IMR-90 (cell line): Measurements from ENCODE around the gene GARIN5A. TPM values are rescaled to one million over a fixed set of nuclear protein-coding genes. Genes with fewer than 3 reads are reported as not detected.

Source experiments
- ATAC-seq: fragments of 200-7000 bp; cut with Tn5 transposase; 2 replicates; pipeline ENCODE4 v1.9.1; 2020; ENCODE audit warnings: low read depth, mild to moderate bottlenecking, moderate library complexity
- BruUV-seq: library from RNA; stranded (reverse); fragments of 400-500 nt; replicated peaks from 2 replicates; lab custom pipeline; 2021; lab: Mats Ljungman, UMichigan
- CTCF ChIA-PET: fragments of 300-600 bp; formaldehyde crosslinking; extraction: SDS; loops from one replicate; lab custom pipeline; 2021; ENCODE audit warnings: antibody characterized with exemption; lab: Yijun Ruan, JAX
- POLR2A ChIA-PET: fragments of 300-600 bp; sonication (Branson Sonifier 250); formaldehyde crosslinking; loops from one replicate; lab custom pipeline; 2022; ENCODE audit warnings: antibody characterized with exemption; ENCODE audit not compliant: unreplicated experiment; lab: Charles Lee
- DNase-seq: peaks from one replicate; pipeline ENCODE4 v3.0.0; 2013
- H2AFZ ChIP-seq: replicated peaks from 2 replicates; pipeline ENCODE3; 2013; ENCODE audit warnings: low read length, mild to moderate bottlenecking; ENCODE audit not compliant: poor library complexity
- H2AK5ac ChIP-seq: 2 replicates; pipeline ENCODE4 v1.6.1; 2013; ENCODE audit warnings: low read depth, low read length, inconsistent platforms
- H2AK9ac ChIP-seq: replicated peaks from 2 replicates; pipeline ENCODE3; 2013; ENCODE audit warnings: mild to moderate bottlenecking, low read depth, low read length, moderate library complexity; ENCODE audit not compliant: poor library complexity
- H2BK120ac ChIP-seq: 2 replicates; pipeline ENCODE4 v1.6.1; 2013; ENCODE audit warnings: low read depth, low read length, inconsistent platforms
- H2BK15ac ChIP-seq: 3 replicates; pipeline ENCODE4 v1.6.1; 2013; ENCODE audit warnings: low read depth, low read length, inconsistent platforms
- H2BK20ac ChIP-seq: 2 replicates; pipeline ENCODE4 v1.6.1; 2013; ENCODE audit warnings: low read depth, mild to moderate bottlenecking, inconsistent platforms, low read length, moderate library complexity
- H2BK5ac ChIP-seq: 2 replicates; pipeline ENCODE4 v1.6.1; 2013; ENCODE audit warnings: mild to moderate bottlenecking, low read depth, low read length, inconsistent platforms; ENCODE audit not compliant: poor library complexity, severe bottlenecking
- H3K14ac ChIP-seq: replicated peaks from 2 replicates; pipeline ENCODE4 v1.6.1; 2013; ENCODE audit warnings: low read depth, low read length, inconsistent platforms
- H3K18ac ChIP-seq: 2 replicates; pipeline ENCODE4 v1.6.1; 2013; ENCODE audit warnings: low read depth, low read length, control low read depth
- H3K23ac ChIP-seq: 2 replicates; pipeline ENCODE4 v1.6.1; 2013; ENCODE audit warnings: low read depth, low read length, inconsistent platforms
- H3K27ac ChIP-seq: 2 replicates; pipeline ENCODE4 v1.5.1; 2013; ENCODE audit warnings: mild to moderate bottlenecking, control low read depth, low read length; ENCODE audit not compliant: insufficient read depth
- H3K27me3 ChIP-seq: 2 replicates; pipeline ENCODE4 v1.6.1; 2013; ENCODE audit warnings: low read length; ENCODE audit not compliant: control insufficient read depth, insufficient read depth
- H3K36me3 ChIP-seq: 2 replicates; pipeline ENCODE4 v1.6.1; 2013; ENCODE audit warnings: low read length, mixed read lengths; ENCODE audit not compliant: control insufficient read depth, insufficient read depth
- H3K4ac ChIP-seq: 2 replicates; pipeline ENCODE4 v1.6.1; 2013; ENCODE audit warnings: low read depth, low read length, inconsistent platforms
- H3K4me1 ChIP-seq: 2 replicates; pipeline ENCODE4 v1.6.1; 2013; ENCODE audit warnings: low read length, mixed read lengths; ENCODE audit not compliant: control insufficient read depth, insufficient read depth
- H3K4me2 ChIP-seq: 2 replicates; pipeline ENCODE4 v1.6.1; 2013; ENCODE audit warnings: low read depth, mild to moderate bottlenecking, control low read depth, low read length, moderate library complexity
- H3K4me3 ChIP-seq: 2 replicates; pipeline ENCODE4 v1.5.1; 2013; ENCODE audit warnings: low read depth, mild to moderate bottlenecking, control low read depth, low read length, moderate library complexity; ENCODE audit not compliant: insufficient read depth
- H3K56ac ChIP-seq: 2 replicates; pipeline ENCODE4 v1.6.1; 2013; ENCODE audit warnings: low read length, inconsistent platforms; ENCODE audit not compliant: insufficient read depth; ENCODE audit errors: extremely low read depth
- H3K79me1 ChIP-seq, 2 experiments: 2 replicates each; pipeline ENCODE4 v1.6.1; 2013; ENCODE audit warnings: low read length in 2 of 2, inconsistent platforms in 1 of 2, low read depth in 1 of 2
- H3K9ac ChIP-seq: 2 replicates; pipeline ENCODE4 v1.6.1; 2013; ENCODE audit warnings: low read depth, low read length, control low read depth
- H3K9me1 ChIP-seq: 2 replicates; pipeline ENCODE4 v1.6.1; 2013; ENCODE audit warnings: low read length, inconsistent platforms; ENCODE audit not compliant: insufficient read depth
- H3K9me3 ChIP-seq: 2 replicates; pipeline ENCODE4 v1.6.1; 2013; ENCODE audit warnings: low read length; ENCODE audit not compliant: control insufficient read depth, insufficient read depth
- H4K20me1 ChIP-seq: 2 replicates; pipeline ENCODE4 v1.6.1; 2013; ENCODE audit warnings: low read length, inconsistent platforms; ENCODE audit not compliant: insufficient read depth
- H4K5ac ChIP-seq: 2 replicates; pipeline ENCODE4 v1.6.1; 2013; ENCODE audit warnings: mild to moderate bottlenecking, low read depth, low read length, control low read depth
- H4K8ac ChIP-seq, 2 experiments: 2 replicates each; pipeline ENCODE4 v1.6.1; 2013; ENCODE audit warnings: low read depth in 2 of 2, low read length in 2 of 2, control low read depth in 1 of 2, inconsistent platforms in 1 of 2
- H4K91ac ChIP-seq: 2 replicates; pipeline ENCODE4 v1.6.1; 2013; ENCODE audit warnings: low read depth, low read length, inconsistent platforms; ENCODE audit not compliant: insufficient read depth
- BHLHE40 ChIP-seq: fragments of 150-350 bp; IDR thresholded peaks from 2 replicates; pipeline ENCODE4 v1.6.1; 2016; ENCODE audit warnings: mild to moderate bottlenecking, low read depth, low read length
- CEBPB ChIP-seq: IDR thresholded peaks from 2 replicates; pipeline ENCODE4 v1.6.1; 2012; ENCODE audit warnings: low read depth, low read length, improper control_type of control experiment
- CHD1 ChIP-seq: IDR thresholded peaks from 2 replicates; pipeline ENCODE4 v1.6.1; 2012; ENCODE audit warnings: low read depth, low read length, improper control_type of control experiment
- MAFK ChIP-seq: IDR thresholded peaks from 2 replicates; pipeline ENCODE4 v1.6.1; 2012; ENCODE audit warnings: low read depth, low read length, improper control_type of control experiment
- MAZ ChIP-seq: IDR thresholded peaks from 2 replicates; pipeline ENCODE4 v1.6.1; 2012; ENCODE audit warnings: low read depth, mild to moderate bottlenecking, low read length, improper control_type of control experiment, moderate library complexity, borderline replicate concordance
- MXI1 ChIP-seq: IDR thresholded peaks from 2 replicates; pipeline ENCODE4 v1.6.1; 2012; ENCODE audit warnings: low read depth, mild to moderate bottlenecking, low read length, moderate library complexity, borderline replicate concordance
- NFE2L2 ChIP-seq: fragments of 150-350 bp; IDR thresholded peaks from 2 replicates; pipeline ENCODE4 v1.6.1; 2016; ENCODE audit warnings: low read depth, mild to moderate bottlenecking, low read length
- RAD21 ChIP-seq: IDR thresholded peaks from 2 replicates; pipeline ENCODE4 v1.6.1; 2012; ENCODE audit warnings: low read length, improper control_type of control experiment
- RCOR1 ChIP-seq: IDR thresholded peaks from 2 replicates; pipeline ENCODE4 v1.6.1; 2012; ENCODE audit warnings: mild to moderate bottlenecking, low read length, improper control_type of control experiment; ENCODE audit not compliant: insufficient replicate concordance
- RFX5 ChIP-seq: IDR thresholded peaks from 2 replicates; pipeline ENCODE4 v1.8.0; 2012; ENCODE audit warnings: low read depth, mild to moderate bottlenecking, low read length, moderate library complexity
- SMC3 ChIP-seq: fragments of 150-350 bp; IDR thresholded peaks from 2 replicates; pipeline ENCODE4 v1.6.1; 2016; ENCODE audit warnings: low read depth, mild to moderate bottlenecking, antibody characterized with exemption, low read length, moderate library complexity
- WGBS, 2 experiments: methylation state at CpG; one replicate each; pipeline versions ENCODE4 v1.1.5 to v1.1.7; 2013; ENCODE audit warnings: missing lambda C conversion rate in 2 of 2; ENCODE audit not compliant: insufficient read length in 1 of 2; ENCODE audit errors: extremely low coverage in 2 of 2; 5-methylcytosine and 5-hydroxymethylcytosine counted together
- dilution Hi-C: fragments of 300-500 bp; cut with HindIII; formaldehyde crosslinking; loops from one replicate; pipeline ENCODE4 v1.14.3; 2018; ENCODE audit warnings: low sequenced_read_pairs; ENCODE audit not compliant: unreplicated experiment
- in situ Hi-C: fragments of 300-500 bp; cut with MboI; formaldehyde crosslinking; loops from 3 replicates; pipeline ENCODE4 v1.14.3; 2019; ENCODE audit warnings: low sequenced_read_pairs, inconsistent platforms, mixed read lengths
- intact Hi-C: fragments of 100-400 bp; cut with micrococcal nuclease; formaldehyde crosslinking; loops from 2 replicates; pipeline ENCODE4 v1.10.0; 2022
- polyA plus RNA-seq, 3 experiments: library from polyadenylated mRNA; depleted of rRNA; stranded (reverse); fragments of >200 nt; gene quantifications; 2 replicates each; pipeline ENCODE4 v1.2.3, GENCODE V29; 2012; ENCODE audit warnings: low replicate concordance in 1 of 3
- total RNA-seq: library from RNA; depleted of rRNA; stranded (reverse); fragments of >200 nt; gene quantifications from 2 replicates; pipeline ENCODE4 v1.2.3, GENCODE V29; 2012
- TF ChIP-seq, protein P1 (sequence below): conservative IDR thresholded peaks from 2 replicates; pipeline ENCODE4 v1.5.1; 2012; ENCODE audit warnings: mild to moderate bottlenecking, low read depth, low read length, improper control_type of control experiment
- TF ChIP-seq, protein P2 (sequence below): fragments of 150-350 bp; IDR thresholded peaks from 2 replicates; pipeline ENCODE4 v1.6.1; 2017; ENCODE audit warnings: mild to moderate bottlenecking, antibody characterized with exemption, low read length, low read depth
- TF ChIP-seq, protein P3 (sequence below): fragments of 150-350 bp; IDR thresholded peaks from 2 replicates; pipeline ENCODE4 v1.6.1; 2016; ENCODE audit warnings: low read depth, mild to moderate bottlenecking, low read length, moderate library complexity, borderline replicate concordance

GARIN5A gene
- total and polyA plus RNA-seq, 2 of the 4 experiments (the other 2 are of a cell fraction) = 0.53 TPM; not detected in 1

DNA sequence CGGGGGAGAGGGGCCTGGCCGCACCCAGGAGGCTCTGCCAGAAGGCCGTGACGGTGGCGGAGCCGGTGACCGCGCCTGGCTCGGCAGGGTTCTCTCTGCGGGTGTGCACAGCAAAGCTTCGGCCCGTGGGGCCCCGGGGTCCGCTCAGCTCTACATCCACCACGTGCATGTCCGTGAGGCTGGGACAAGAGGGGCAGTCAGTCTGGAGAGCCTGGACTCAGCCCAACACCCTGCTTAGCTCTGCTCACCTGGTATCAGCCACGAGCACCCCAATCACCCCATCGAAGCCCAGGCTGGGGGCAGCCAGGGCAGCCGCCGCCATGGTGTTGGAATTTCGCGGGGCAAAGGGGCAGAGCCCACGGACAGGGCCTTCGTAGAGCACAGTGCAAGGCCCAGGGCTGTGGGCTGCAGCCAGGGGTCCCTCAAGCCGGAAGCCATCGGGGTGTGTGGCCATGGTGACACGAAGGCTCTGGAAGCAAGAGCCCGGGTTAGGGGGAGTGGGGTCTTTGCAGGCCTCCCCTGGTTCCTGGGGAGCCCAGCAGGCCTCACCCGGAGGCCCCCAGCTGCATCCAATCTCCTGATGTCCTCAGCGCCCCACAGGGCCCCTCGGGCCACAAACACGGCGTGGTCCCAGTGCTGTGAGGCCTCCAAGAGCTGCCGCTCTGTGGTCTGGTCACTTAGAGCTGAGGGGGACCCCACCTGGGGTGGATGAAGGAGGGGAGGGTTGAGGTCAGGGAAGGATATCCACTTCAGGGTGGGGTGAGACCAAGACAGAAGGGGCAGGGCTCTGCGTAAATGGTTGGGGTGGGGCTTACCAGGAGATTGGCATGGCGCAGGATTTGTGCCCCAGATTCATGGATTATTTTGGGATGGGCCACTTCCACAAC, 35.7 kb upstream of the GARIN5A start:
- Histone ChIP-seq H2BK120ac (no peak overlapping the region), H4K5ac (no peak overlapping the region), H3K18ac (no peak overlapping the region), H4K91ac (no peak overlapping the region), H4K20me1 (no peaks in the 10 kb centered on the region), H3K9ac (no peak overlapping the region), H3K27me3 (no peaks in the 10 kb centered on the region), H3K4ac (no peak overlapping the region), H3K14ac (no peak overlapping the region), H3K36me3 (peaks cover 1% of the 10 kb centered on the region; the same call in 1 of the 2 replicates), H3K9me1 (no peaks in the 10 kb centered on the region; the same call in 1 of the 2 replicates), H2BK20ac (no peak overlapping the region), H2AFZ (no peak overlapping the region), H3K79me1 (peaks cover 5 to 10% of the 10 kb centered on the region in 2 experiments; a peak in 3 of 4 replicates), H3K4me1 (peaks cover 3% of the 10 kb centered on the region), H3K4me3 (no peak overlapping the region), H3K23ac (no peak overlapping the region), H3K56ac (no peak overlapping the region), H3K9me3 (no peaks in the 10 kb centered on the region), H4K8ac (peak overlapping the region in 1 of 2 experiments; percentile 88; a peak in 1 of 4 replicates), H2AK9ac (no peak overlapping the region), H2BK5ac (no peak overlapping the region), H2AK5ac (no peak overlapping the region), H3K4me2 (no peak overlapping the region; the same call in 1 of the 2 replicates), H3K27ac (no peak overlapping the region), H2BK15ac (no peak overlapping the region)
- ChIA-PET CTCF (no interaction called here), POLR2A (no interaction called here)
- dilution Hi-C loops = no loop called here
- WGBS, 2 experiments = 91% methylated on average over 8 of the region's 36 CpGs; no CpG with 5 or more reads in 1 of the 2 experiments
- ATAC-seq = no peak
- intact Hi-C loops = no loop called here
- in situ Hi-C loops = no loop called here
- no TSS peak for BruUV-seq
- no peak for DNase-seq
- TF ChIP-seq, protein P1, sequence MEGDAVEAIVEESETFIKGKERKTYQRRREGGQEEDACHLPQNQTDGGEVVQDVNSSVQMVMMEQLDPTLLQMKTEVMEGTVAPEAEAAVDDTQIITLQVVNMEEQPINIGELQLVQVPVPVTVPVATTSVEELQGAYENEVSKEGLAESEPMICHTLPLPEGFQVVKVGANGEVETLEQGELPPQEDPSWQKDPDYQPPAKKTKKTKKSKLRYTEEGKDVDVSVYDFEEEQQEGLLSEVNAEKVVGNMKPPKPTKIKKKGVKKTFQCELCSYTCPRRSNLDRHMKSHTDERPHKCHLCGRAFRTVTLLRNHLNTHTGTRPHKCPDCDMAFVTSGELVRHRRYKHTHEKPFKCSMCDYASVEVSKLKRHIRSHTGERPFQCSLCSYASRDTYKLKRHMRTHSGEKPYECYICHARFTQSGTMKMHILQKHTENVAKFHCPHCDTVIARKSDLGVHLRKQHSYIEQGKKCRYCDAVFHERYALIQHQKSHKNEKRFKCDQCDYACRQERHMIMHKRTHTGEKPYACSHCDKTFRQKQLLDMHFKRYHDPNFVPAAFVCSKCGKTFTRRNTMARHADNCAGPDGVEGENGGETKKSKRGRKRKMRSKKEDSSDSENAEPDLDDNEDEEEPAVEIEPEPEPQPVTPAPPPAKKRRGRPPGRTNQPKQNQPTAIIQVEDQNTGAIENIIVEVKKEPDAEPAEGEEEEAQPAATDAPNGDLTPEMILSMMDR = no peak
- TF ChIP-seq RCOR1 = no peak
- TF ChIP-seq CEBPB = no peak
- no peak for TF ChIP-seq BHLHE40
- no peak for TF ChIP-seq MAFK
- no peak for TF ChIP-seq RFX5
- TF ChIP-seq CHD1 = no peak
- TF ChIP-seq MXI1 = no peak
- TF ChIP-seq SMC3 = no peak
- TF ChIP-seq, protein P2, sequence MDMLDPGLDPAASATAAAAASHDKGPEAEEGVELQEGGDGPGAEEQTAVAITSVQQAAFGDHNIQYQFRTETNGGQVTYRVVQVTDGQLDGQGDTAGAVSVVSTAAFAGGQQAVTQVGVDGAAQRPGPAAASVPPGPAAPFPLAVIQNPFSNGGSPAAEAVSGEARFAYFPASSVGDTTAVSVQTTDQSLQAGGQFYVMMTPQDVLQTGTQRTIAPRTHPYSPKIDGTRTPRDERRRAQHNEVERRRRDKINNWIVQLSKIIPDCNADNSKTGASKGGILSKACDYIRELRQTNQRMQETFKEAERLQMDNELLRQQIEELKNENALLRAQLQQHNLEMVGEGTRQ = no peak
- TF ChIP-seq, protein P3, sequence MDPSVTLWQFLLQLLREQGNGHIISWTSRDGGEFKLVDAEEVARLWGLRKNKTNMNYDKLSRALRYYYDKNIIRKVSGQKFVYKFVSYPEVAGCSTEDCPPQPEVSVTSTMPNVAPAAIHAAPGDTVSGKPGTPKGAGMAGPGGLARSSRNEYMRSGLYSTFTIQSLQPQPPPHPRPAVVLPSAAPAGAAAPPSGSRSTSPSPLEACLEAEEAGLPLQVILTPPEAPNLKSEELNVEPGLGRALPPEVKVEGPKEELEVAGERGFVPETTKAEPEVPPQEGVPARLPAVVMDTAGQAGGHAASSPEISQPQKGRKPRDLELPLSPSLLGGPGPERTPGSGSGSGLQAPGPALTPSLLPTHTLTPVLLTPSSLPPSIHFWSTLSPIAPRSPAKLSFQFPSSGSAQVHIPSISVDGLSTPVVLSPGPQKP = no peak
- no peak for TF ChIP-seq MAZ
- TF ChIP-seq NFE2L2 = no peak
- TF ChIP-seq RAD21 = no peak
